GM21515 (cell line): ENCODE data around the gene TRAF6.

ENCODE experiments used
- ATAC-seq: cut with Tn5 transposase; IDR thresholded peaks from one replicate; pipeline ENCODE4 v1.9.1; 2021; ENCODE audit not compliant: unreplicated experiment

TRAF6 gene

GRCh38 chr11:36460220-36460619, 49.9 kb downstream of the TRAF6 start:
- ATAC-seq = no peak

GRCh38 chr11:36459046-36459445, 51.0 kb downstream of the TRAF6 start:
- no peak for ATAC-seq

- no peak for ATAC-seq
Measured at GRCh38 chr11:36458129-36458915, 51.8 kb downstream of the TRAF6 start.

- no peak for ATAC-seq
Measured at GRCh38 chr11:36456156-36456555, 53.9 kb downstream of the TRAF6 start.

GRCh38 chr11:36455658-36456111, 54.4 kb downstream of the TRAF6 start:
- no peak for ATAC-seq

- ATAC-seq = no peak
Measured at GRCh38 chr11:36454941-36455631, 55.0 kb downstream of the TRAF6 start.

- no peak for ATAC-seq
Measured at GRCh38 chr11:36454551-36454940, 55.5 kb downstream of the TRAF6 start.

- no peak for ATAC-seq
Measured at GRCh38 chr11:36453678-36454077, 56.4 kb downstream of the TRAF6 start.

- no peak for ATAC-seq
Measured at GRCh38 chr11:36452961-36453360, 57.1 kb downstream of the TRAF6 start.

- ATAC-seq = no peak
Measured at GRCh38 chr11:36452236-36452940, 57.7 kb downstream of the TRAF6 start.

GRCh38 chr11:36451681-36452080, 58.4 kb downstream of the TRAF6 start:
- no peak for ATAC-seq

GRCh38 chr11:36451045-36451444, 59.0 kb downstream of the TRAF6 start:
- ATAC-seq = no peak

GRCh38 chr11:36450110-36450572, 59.9 kb downstream of the TRAF6 start:
- peak; percentile 62 for ATAC-seq

- no peak for ATAC-seq
Measured at GRCh38 chr11:36449561-36450096, 60.4 kb downstream of the TRAF6 start.

- ATAC-seq = no peak
Measured at GRCh38 chr11:36447947-36448346, 62.1 kb downstream of the TRAF6 start.

GRCh38 chr11:36447514-36447913, 62.6 kb downstream of the TRAF6 start:
- ATAC-seq = no peak

GRCh38 chr11:36446135-36446534, 63.9 kb downstream of the TRAF6 start:
- no peak for ATAC-seq

GRCh38 chr11:36443661-36444060, 66.4 kb downstream of the TRAF6 start:
- no peak for ATAC-seq

GRCh38 chr11:36441610-36442208, 68.4 kb downstream of the TRAF6 start:
- peak; percentile 87 for ATAC-seq

GRCh38 chr11:36438126-36438525, 71.9 kb downstream of the TRAF6 start:
- ATAC-seq = no peak

- no peak for ATAC-seq
Measured at GRCh38 chr11:36437413-36437812, 72.7 kb downstream of the TRAF6 start.
